Glutamatergic neuron (in vitro differentiated cells): ENCODE results near the gene FKBP14. TPM values are rescaled to one million over a fixed set of nuclear protein-coding genes. Genes with fewer than 3 reads are reported as not detected.

Experiments used
- DNase-seq: peaks from one replicate; pipeline ENCODE4 v3.0.0; 2022
- H3K27ac Mint-ChIP-seq: one replicate; pipeline ENCODE4 v1.8.0; 2020; ENCODE audit warnings: mild to moderate bottlenecking, mixed read lengths, inconsistent platforms; ENCODE audit not compliant: unreplicated experiment
- H3K27me3 Mint-ChIP-seq: one replicate; pipeline ENCODE4 v1.8.0; 2020; ENCODE audit warnings: mild to moderate bottlenecking, moderate library complexity, mixed read lengths, inconsistent platforms; ENCODE audit not compliant: unreplicated experiment
- H3K36me3 Mint-ChIP-seq: one replicate; pipeline ENCODE4 v1.8.0; 2020; ENCODE audit warnings: mild to moderate bottlenecking, mixed read lengths, inconsistent platforms; ENCODE audit not compliant: unreplicated experiment
- H3K4me1 Mint-ChIP-seq: one replicate; pipeline ENCODE4 v1.8.0; 2020; ENCODE audit warnings: mild to moderate bottlenecking, low read depth, mixed read lengths, inconsistent platforms; ENCODE audit not compliant: unreplicated experiment
- H3K4me3 Mint-ChIP-seq: one replicate; pipeline ENCODE4 v1.8.0; 2020; ENCODE audit warnings: mild to moderate bottlenecking, mixed read lengths, inconsistent platforms; ENCODE audit not compliant: unreplicated experiment
- H3K9me3 Mint-ChIP-seq: one replicate; pipeline ENCODE4 v1.8.0; 2020; ENCODE audit warnings: mild to moderate bottlenecking, moderate library complexity, mixed read lengths, inconsistent platforms; ENCODE audit not compliant: unreplicated experiment
- CTCF ChIP-seq: fragments of 200-600 bp; sonication (generic); IDR thresholded peaks from one replicate; pipeline ENCODE4 v1.5.0; 2021; ENCODE audit not compliant: partially characterized antibody, unreplicated experiment
- total RNA-seq: library from RNA; stranded (reverse); fragmentation: NEBNext Ultra II Directional; extraction: Animal tissue kit (Norgen Biotek cat#: 25700); gene quantifications from one replicate; pipeline ENCODE4 v1.2.1, GENCODE V29; 2021; ENCODE audit not compliant: unreplicated experiment

FKBP14 gene
- total RNA-seq, 1 donor from 2014 or later, result 6.8 TPM

GRCh38 chr7:30057741-30058140 is 31.2 kb upstream of the FKBP14 start:
- H3K27ac Mint-ChIP-seq, result no peak overlapping the region
- DNase-seq, result no peak
- H3K4me3 Mint-ChIP-seq, result no peak overlapping the region
- H3K9me3 Mint-ChIP-seq, result peaks cover 1% of the 10 kb centered on the region
- TF ChIP-seq CTCF, result no peak
- H3K4me1 Mint-ChIP-seq, result no peaks in the 10 kb centered on the region
- H3K36me3 Mint-ChIP-seq, result peaks cover 7% of the 10 kb centered on the region
- H3K27me3 Mint-ChIP-seq, result no peaks in the 10 kb centered on the region

- TF ChIP-seq CTCF, result no peak
- DNase-seq, result no peak
- Mint-ChIP-seq H3K9me3 (peaks cover 1% of the 10 kb centered on the region), H3K4me3 (no peak overlapping the region), H3K4me1 (no peaks in the 10 kb centered on the region), H3K36me3 (peaks cover 7% of the 10 kb centered on the region), H3K27ac (no peak overlapping the region), H3K27me3 (no peaks in the 10 kb centered on the region)
These were observed 26.6 kb upstream of the FKBP14 start for GRCh38 chr7:30053068-30053467.

- Mint-ChIP-seq H3K4me1 (no peaks in the 10 kb centered on the region), H3K27me3 (no peaks in the 10 kb centered on the region), H3K36me3 (peaks cover 3% of the 10 kb centered on the region)
These were observed 22.7 kb upstream of the FKBP14 start for GRCh38 chr7:30049173-30049572.

GRCh38 chr7:30048582-30048981 is 22.1 kb upstream of the FKBP14 start:
- no peak for DNase-seq
- Mint-ChIP-seq H3K9me3 (no peaks in the 10 kb centered on the region), H3K27ac (no peak overlapping the region), H3K27me3 (no peaks in the 10 kb centered on the region), H3K36me3 (peaks cover 3% of the 10 kb centered on the region), H3K4me1 (no peaks in the 10 kb centered on the region), H3K4me3 (no peak overlapping the region)
- no peak for TF ChIP-seq CTCF

More at GRCh38 chr7:30049173-30049572, 22.7 kb upstream of the FKBP14 start:
- DNase-seq, result no peak
- Mint-ChIP-seq H3K4me3 (no peak overlapping the region), H3K9me3 (no peaks in the 10 kb centered on the region), H3K27ac (no peak overlapping the region)
- no peak for TF ChIP-seq CTCF

GRCh38 chr7:30047124-30047523 is 20.6 kb upstream of the FKBP14 start:
- no peak for DNase-seq
- no peak for TF ChIP-seq CTCF
- H3K36me3 Mint-ChIP-seq, result peaks cover 3% of the 10 kb centered on the region
- H3K27me3 Mint-ChIP-seq, result no peaks in the 10 kb centered on the region
- H3K4me3 Mint-ChIP-seq, result no peak overlapping the region
- no peak overlapping the region for H3K27ac Mint-ChIP-seq
- H3K9me3 Mint-ChIP-seq, result no peaks in the 10 kb centered on the region
- H3K4me1 Mint-ChIP-seq, result no peaks in the 10 kb centered on the region
